GM21737 (cell line): ENCODE measurements around the gene TMEM100.
"Not testable (repeated sequence)": the region's sequence is repeated elsewhere in the genome, so short reads cannot be mapped to it uniquely, and the experiment has no call there.

Experiments
- ATAC-seq: cut with Tn5 transposase; IDR thresholded peaks from one replicate; pipeline ENCODE4 v1.9.1; 2021; ENCODE audit warnings: mild to moderate bottlenecking, moderate library complexity; ENCODE audit not compliant: unreplicated experiment

TMEM100 gene

GRCh38 chr17:55690105-55690508 lies 32.6 kb downstream of the TMEM100 start:
- no peak for ATAC-seq

- ATAC-seq: no peak
These were observed 33.0 kb downstream of the TMEM100 start for GRCh38 chr17:55689672-55690071.

- ATAC-seq: no peak
These were observed 34.6 kb downstream of the TMEM100 start for GRCh38 chr17:55688057-55688456.

GRCh38 chr17:55687037-55687436 lies 35.6 kb downstream of the TMEM100 start:
- ATAC-seq: no peak

DNA sequence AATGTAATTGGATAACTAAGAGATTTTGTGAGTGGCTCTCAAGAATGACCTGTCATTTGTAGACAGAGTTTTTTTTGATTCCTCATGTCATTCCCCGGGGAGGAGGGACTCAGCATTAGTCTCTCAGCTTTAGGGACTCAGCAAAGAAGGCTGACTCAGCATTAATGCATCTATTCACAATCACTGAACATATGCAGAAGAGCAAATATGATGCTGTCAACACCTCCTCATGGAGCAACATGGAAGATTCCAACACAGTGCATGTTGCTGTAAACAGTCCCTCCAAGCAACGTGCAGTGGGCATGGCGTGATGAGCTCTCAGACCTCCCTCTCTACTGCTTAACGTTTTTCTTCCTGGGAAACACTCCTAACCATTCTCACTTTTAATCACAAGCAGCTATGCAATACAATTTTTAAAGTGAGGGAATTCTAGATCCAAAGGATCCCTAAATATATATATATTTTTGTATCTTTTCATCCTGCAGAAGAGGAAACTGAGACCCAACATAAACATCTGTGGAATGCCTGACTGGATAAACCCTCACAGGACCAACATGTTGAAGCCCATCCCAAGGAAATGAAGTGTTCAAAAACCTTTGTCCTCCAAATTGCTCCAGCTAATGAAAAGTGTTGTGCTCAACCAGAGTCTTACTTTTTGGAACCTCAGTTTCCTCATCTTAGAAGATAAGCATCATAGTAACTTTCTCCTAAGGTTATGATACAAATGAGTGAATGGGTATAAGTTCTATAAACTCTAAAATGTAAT lies 38.9 kb downstream of the TMEM100 start:
- no peak for ATAC-seq

- ATAC-seq: no peak
These were observed 41.3 kb downstream of the TMEM100 start for GRCh38 chr17:55681342-55681700.

DNA sequence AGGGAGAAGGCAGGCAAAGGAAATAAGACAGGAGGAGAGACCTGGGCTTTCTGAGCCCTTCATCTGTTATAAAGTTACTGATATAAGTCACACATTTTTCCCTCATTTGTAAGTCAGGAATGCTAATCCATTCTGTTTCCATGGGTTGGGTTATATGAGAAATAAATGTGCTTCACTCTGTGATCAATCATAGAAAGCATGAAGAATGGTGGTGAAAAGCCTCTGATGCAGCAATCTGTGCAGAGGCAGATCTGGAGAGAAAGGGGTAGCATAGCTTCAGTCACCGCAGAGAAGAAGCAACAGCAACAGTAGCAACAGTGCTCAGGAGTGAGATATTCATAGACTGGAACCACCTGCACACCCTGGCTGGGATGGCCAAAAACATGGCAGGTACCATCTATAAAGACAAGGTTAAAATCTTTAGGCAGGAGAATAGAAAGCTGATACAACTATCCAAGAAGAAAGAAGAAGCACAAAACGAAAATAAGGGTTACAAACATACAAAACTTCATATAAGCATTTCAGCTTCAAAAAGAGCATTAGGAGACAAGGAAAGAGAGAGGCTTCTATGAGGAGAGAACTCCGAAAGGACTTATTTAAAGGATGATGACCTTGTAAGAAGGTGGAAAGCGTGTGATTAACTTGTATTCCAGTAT lies 41.9 kb downstream of the TMEM100 start:
- no peak for ATAC-seq

DNA sequence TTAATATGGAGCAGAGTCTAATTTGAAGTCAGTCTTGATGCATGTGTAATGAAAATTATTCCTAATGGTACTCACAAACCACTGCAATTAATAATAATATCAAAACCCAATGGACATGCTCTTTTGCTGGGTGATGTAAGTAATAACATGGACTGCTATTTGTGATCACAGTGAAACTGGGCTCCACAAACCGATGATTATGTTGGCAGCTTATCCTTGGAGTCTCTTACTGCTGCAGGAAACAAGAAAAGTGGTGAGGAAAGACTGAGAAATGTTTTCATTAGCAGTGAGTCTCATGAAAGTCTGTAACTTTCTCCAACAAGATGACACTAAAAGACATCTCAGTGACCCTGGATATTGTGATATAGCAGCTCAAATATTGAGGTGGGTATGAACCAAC lies 45.2 kb downstream of the TMEM100 start:
- no peak for ATAC-seq

- ATAC-seq: no peak
These were observed 46.4 kb downstream of the TMEM100 start for GRCh38 chr17:55676274-55676673.

- ATAC-seq: no peak
These were observed 48.7 kb downstream of the TMEM100 start for GRCh38 chr17:55673743-55674506.

GRCh38 chr17:55672585-55673501 lies 49.8 kb downstream of the TMEM100 start:
- no peak for ATAC-seq

GRCh38 chr17:55672010-55672409 lies 50.7 kb downstream of the TMEM100 start:
- not testable (repeated sequence) for ATAC-seq
